NCI-H1694 treated with DMSO at 0.1 percent for 48 hours (cell line): Measurements from ENCODE around the gene FOSL2.

Source experiments
- DNase-seq: peaks from one replicate; lab custom pipeline; 2025; lab: John Stamatoyannopoulos, UW

FOSL2 gene

GRCh38 chr2:28433935-28434599 lies 41.4 kb downstream of the FOSL2 start:
- DNase-seq = no peak

DNA sequence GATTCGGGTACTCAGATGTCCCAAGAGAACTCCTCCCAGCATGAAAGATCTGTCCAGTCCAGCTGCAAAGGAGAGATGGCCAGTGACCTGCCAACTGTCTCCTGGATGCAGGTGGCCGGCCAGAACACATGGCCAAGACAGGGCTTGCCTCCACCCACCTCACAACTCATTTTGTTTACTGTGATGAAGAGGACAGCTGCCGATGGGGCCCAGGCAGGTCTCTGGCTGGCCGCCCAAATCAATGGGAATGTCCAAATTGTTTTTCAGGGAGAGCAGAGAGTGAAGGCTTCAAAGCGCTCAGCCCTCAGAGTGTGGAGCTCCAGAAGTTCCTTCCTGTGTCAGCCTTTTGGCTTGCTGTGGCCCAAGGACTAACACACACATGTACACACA lies 41.9 kb downstream of the FOSL2 start:
- no peak for DNase-seq

GRCh38 chr2:28435241-28435640 lies 42.6 kb downstream of the FOSL2 start:
- no peak for DNase-seq

GRCh38 chr2:28435814-28436351 lies 43.2 kb downstream of the FOSL2 start:
- no peak for DNase-seq

DNA sequence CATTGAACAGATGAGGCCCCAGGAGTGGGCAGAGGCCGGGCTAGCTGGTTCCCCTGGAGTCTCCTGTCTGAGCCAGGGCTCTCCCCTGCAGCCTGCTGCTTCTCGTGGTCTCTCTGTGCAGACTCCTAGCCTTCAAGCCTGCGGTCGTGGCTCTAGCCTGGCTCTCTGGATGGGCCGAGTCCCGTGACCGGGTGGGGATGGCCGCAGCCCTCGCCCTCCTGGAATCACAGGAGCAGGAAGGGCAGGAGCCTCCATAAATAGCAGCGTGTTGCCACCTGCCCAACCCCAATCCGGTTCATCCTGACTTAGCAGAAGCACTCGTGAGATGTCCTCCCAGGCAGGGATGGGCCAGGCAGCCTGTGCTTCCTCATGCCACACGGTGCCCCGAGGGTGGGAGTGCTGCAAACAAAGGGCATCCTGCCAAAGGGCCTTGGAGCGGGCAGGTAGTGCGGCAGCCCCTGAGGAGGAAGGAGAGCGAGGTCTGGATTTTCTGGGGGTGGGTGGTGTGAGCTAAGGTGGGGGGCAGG lies 43.9 kb downstream of the FOSL2 start:
- DNase-seq = no peak

GRCh38 chr2:28437149-28437835 lies 44.6 kb downstream of the FOSL2 start:
- DNase-seq = no peak

DNA sequence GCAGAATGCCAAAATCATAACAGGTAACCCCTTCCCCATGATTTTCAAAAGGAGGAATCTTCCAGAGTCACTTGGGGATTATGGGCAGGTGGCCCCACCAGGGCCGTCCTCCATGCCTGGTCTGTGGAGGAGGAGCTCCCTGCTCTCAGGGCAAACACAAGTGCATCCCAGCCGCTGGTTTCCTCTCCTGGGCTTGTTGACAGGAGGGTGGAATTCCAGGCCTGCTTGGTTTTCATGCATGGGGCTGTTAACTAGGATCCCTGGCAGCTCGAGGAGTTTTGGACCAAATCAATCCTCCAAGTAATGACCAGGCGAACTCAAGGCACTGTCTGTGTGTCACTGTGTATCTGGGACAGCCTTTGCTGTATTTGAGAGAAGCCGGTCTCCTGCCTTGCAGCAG lies 45.3 kb downstream of the FOSL2 start:
- no peak for DNase-seq

GRCh38 chr2:28438532-28439063 lies 45.9 kb downstream of the FOSL2 start:
- no peak for DNase-seq

- DNase-seq = no peak
Observed at GRCh38 chr2:28439127-28439526, 46.5 kb downstream of the FOSL2 start.

DNA sequence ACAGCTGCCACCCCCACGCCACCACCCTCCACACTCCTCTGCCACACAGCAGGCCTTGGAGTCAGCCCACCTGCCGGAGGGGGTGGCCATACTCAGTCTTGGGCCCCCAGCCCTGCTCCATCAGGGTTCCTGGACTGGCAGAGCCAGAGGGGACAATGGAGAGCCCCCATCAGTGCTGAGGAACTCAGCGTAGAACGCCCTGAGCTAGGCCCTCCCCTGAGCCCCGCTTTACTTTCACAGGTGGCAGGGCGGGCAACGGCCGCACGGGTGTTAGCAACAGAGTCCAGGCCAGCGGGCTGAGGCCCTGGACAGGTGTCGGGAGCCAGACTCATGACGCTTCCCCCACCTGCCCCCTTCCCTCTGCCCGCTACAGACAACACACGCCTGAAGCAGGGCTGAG lies 47.1 kb downstream of the FOSL2 start:
- DNase-seq = no peak

- DNase-seq = no peak
Observed at GRCh38 chr2:28442328-28442727, 49.7 kb downstream of the FOSL2 start.

DNA sequence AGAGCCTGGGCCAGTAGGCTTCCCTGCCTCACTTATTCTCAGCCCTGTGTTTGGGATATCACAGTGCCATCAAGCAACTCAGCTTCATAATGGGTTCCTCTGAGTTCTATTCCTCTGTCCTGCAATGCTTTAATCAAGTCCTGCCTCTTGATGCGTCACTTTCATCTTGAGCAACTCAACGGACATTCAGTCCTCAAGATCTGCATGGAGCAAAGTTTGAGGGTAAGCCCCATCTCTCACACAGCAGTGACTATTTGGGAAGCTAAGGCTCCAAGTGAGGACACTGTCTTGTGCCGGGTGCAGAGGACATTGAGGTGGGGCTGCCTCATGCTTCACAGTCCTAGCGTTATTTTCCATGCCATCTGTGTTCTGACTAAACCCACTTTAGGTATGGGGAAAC lies 52.3 kb downstream of the FOSL2 start:
- no peak for DNase-seq

DNA sequence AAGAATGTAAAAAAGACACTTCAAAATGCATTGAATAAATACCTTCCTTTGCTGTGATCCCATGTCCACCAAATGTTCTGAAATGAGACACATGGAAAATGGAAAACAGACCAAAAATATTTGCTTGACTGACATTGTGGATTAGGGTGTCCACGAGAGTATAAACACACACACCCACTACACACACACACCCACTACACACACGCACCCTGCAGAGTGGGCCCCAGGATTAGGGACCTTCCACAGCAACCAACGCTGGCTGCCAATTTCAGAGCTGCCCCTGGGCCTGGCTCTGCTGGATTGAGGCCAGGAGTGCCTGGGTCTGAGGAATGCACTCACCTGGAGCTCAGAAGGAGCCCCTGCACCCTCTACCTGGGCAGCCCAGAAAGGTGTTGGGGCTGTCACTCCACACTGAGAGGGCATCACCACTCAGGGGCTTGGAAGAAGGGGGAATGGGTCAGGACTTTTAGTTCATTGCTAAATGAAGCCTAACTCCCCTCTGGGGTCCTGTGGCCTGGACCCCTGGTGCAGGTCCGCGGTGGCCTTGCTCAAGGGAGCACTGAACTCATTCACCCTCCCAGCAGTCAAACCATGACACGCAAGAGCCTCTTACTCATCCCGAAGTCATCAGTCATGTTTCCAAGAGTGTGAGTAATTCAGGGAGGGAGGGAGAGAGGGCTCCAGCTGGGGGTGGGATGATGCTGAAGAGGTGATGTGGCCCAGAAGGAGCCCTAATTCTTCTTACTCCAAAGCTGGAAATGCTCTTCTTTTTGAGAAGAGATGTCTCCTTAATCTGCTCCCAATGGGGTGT lies 53.0 kb downstream of the FOSL2 start:
- no peak for DNase-seq

DNA sequence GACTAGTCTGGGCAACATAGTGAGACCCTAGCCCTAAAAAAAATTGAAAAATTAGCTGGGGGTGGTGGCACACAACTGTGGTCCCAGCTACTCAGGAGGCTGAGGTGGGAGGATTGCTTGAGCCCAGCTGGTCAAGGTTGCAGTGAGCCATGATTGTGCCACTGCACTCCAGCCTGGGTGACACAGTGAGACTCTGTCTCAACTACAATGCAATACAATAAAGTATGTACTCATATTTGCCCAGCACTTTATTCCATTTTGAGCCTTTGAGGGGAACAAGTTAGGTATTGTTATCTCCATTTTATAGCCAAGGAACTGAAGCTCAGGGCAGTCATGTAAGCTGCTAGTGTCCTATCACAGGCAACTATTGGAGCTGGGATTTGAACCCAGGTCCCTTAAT lies 53.9 kb downstream of the FOSL2 start:
- DNase-seq = no peak

DNA sequence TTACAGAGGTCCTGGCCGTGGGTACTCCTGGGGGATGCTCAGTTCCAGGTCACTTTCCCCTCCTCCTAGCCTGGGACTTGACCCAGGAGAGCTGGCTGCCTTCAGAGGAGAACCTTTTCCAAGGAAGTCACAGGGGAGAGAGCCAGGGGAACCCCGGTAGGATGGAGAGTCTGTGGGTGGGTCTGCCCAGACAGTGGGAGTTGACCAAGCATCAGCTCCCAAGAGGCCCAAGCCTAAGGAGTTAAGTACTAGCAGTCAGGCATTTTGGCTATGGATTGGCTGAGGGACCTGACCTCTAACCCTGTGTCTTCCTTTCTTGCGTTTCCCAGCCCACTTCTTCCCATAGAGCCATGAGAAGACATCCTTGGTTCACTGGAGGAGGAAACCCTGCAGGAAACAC lies 54.4 kb downstream of the FOSL2 start:
- no peak for DNase-seq

GRCh38 chr2:28447943-28448792 lies 55.5 kb downstream of the FOSL2 start:
- no peak for DNase-seq

DNA sequence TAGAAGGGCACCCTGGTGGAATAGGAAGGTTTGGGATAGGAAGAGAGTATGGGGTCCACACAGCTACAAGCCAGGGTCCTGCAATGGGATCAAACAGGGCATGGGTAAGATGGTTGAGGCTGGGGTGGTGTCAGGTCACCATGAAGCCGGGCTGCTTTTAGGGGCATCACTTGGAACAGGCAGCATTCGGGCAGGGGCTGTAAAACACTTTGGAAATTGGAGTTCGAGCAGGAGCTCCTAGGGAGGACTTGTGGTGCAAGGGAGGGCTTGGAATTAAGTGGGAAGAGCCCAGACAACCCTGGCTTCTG lies 56.1 kb downstream of the FOSL2 start:
- no peak for DNase-seq

DNA sequence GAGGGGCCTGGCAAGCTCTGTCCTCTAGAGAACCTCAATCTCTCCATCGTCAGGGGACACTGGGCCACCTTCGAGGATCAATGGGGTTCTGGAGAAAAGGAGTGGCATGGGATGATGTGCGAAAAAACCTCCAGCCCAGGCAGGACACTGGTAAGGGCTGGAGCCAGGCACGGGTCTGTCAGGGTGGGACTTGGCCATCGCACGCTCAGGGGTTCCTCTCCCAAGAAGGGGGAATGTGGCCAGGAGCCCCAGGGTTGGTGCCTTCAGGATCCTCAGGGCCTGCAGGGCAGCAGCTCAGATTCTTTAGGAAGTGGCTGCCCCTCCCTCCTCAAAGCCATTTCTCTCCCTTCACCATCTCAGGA lies 56.4 kb downstream of the FOSL2 start:
- no peak for DNase-seq

DNA sequence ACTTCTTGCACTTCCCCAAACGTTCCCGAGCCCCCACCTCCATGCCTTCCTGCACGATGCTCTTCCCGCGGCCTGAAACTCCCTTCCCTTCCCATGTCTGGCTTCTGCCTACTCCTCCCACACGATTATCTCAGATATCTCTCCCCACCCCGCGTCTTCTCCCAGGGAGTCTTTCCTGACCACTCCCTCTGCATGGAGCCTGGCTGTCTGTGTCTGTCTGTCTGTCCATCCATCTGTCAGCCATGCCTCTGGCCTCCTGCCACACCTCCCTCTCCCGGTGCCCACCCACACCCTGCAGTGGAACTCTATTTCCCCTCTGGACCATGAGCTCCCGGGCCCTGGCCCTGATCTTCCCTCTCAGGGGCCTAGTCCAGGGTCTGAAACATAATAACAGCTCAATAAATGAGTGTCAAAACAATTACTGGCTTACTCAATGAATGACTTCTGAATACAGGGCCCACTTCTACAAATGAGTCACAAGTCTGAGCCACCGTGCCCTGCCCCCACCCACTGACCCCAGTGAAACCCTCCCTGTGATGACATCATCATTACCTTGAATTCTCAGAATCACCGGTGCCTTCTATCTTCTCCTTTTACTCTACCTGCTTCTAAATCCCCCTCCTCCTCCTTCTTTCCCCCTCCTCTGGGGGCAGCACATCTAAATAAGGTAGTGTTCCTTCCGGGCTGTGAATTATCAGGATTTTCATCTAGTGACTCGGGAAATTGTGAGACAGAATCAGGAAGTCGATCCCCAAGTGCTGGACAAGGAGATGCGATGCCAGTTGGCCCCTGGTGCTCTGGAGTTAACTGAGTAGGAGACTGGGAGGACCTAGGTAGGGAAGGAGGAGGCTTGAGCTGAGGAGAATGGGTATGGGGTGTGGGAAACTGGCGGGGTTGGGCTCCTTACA lies 57.1 kb downstream of the FOSL2 start:
- DNase-seq = no peak

DNA sequence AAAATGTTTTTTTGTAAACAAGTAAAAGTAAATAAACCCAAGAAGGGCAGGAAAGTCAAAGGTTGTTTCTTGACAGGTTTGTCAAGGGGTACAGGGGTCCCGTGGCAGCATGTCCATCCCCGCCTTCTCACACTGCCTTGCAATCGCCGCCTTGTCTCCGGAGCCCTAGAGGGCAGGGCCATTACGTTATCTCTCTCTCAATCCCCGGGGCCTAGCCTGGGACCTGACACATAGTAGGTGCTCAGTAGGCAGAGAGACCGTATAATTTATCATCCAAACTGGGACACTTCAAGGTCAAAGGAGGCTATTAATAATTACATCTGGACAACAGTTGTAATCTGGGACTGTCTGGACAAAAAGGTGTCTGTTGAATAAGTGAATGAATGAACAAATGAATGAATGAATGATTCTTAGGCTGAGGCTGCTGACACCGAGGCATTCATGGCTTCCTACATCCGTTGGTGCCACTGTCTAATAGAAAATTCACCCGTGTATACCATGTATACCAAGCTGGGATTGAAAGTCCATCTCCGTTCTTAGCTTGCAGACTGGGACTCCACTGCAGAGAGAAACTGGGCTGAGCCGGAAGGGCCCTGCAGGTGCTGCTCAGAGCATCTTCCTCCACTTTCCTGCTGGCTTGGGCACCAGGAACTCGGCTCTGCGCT lies 58.4 kb downstream of the FOSL2 start:
- DNase-seq = no peak
